Osteocyte (in vitro differentiated cells): Measurements from ENCODE around the gene SPTA1. TPM values are rescaled to one million over a fixed set of nuclear protein-coding genes. Genes with fewer than 3 reads are reported as not detected.
"Not testable (repeated sequence)": the region's sequence is repeated elsewhere in the genome, so short reads cannot be mapped to it uniquely, and the experiment has no call there.

Experiments
- DNase-seq: peaks from one replicate; pipeline ENCODE4 v3.0.0; 2021; ENCODE audit warnings: mixed read lengths; ENCODE audit not compliant: unreplicated experiment; ENCODE audit errors: extremely low spot score
- H3K27ac Mint-ChIP-seq: one replicate; pipeline ENCODE4 v1.8.0; 2021; ENCODE audit warnings: mild to moderate bottlenecking, mixed read lengths; ENCODE audit not compliant: unreplicated experiment
- H3K27me3 Mint-ChIP-seq: one replicate; pipeline ENCODE4 v1.8.0; 2021; ENCODE audit warnings: mixed read lengths; ENCODE audit not compliant: unreplicated experiment
- H3K36me3 Mint-ChIP-seq: one replicate; pipeline ENCODE4 v1.8.0; 2021; ENCODE audit warnings: mixed read lengths; ENCODE audit not compliant: unreplicated experiment
- H3K4me1 Mint-ChIP-seq: one replicate; pipeline ENCODE4 v1.8.0; 2021; ENCODE audit warnings: mixed read lengths; ENCODE audit not compliant: unreplicated experiment
- H3K4me3 Mint-ChIP-seq: one replicate; pipeline ENCODE4 v1.8.0; 2021; ENCODE audit warnings: mild to moderate bottlenecking, moderate library complexity, mixed read lengths; ENCODE audit not compliant: unreplicated experiment
- H3K9me3 Mint-ChIP-seq: one replicate; pipeline ENCODE4 v1.8.0; 2021; ENCODE audit warnings: mixed read lengths; ENCODE audit not compliant: unreplicated experiment
- total RNA-seq: library from RNA; stranded (reverse); gene quantifications from 2 replicates; pipeline ENCODE4 v1.2.1, GENCODE V29; 2021
- TF ChIP-seq, protein P1 (sequence below): fragments of 200-600 bp; sonication (generic); IDR thresholded peaks from 2 replicates; pipeline ENCODE4 v1.5.0; 2021; ENCODE audit warnings: antibody characterized with exemption, mild to moderate bottlenecking, moderate library complexity

SPTA1 gene
- total RNA-seq, 1 donor from 2014 or later: not detected

DNA sequence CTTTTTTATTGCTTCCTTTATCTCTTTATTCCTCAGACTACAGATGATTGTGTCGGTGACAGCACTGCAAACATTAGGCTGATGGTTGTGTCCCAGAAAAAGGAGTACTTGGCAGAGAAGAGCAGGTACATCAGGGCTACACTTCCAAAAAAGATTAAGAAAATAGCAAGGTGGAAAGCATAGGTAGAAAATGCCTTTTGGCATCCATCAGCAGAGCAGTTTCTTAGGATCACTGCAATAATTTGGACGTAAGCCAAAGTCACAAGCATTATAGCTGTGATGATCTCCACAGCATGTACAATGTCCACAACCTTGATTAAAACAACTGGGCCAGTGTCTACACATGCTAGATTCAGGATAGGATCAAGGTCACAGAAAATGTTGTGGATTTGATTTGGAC lies 8.1 kb upstream of the SPTA1 start:
- H3K27ac Mint-ChIP-seq: no peak overlapping the region
- no peaks in the 10 kb centered on the region for H3K27me3 Mint-ChIP-seq
- TF ChIP-seq, protein P1, sequence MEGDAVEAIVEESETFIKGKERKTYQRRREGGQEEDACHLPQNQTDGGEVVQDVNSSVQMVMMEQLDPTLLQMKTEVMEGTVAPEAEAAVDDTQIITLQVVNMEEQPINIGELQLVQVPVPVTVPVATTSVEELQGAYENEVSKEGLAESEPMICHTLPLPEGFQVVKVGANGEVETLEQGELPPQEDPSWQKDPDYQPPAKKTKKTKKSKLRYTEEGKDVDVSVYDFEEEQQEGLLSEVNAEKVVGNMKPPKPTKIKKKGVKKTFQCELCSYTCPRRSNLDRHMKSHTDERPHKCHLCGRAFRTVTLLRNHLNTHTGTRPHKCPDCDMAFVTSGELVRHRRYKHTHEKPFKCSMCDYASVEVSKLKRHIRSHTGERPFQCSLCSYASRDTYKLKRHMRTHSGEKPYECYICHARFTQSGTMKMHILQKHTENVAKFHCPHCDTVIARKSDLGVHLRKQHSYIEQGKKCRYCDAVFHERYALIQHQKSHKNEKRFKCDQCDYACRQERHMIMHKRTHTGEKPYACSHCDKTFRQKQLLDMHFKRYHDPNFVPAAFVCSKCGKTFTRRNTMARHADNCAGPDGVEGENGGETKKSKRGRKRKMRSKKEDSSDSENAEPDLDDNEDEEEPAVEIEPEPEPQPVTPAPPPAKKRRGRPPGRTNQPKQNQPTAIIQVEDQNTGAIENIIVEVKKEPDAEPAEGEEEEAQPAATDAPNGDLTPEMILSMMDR: no peak
- H3K4me1 Mint-ChIP-seq: no peaks in the 10 kb centered on the region
- no peaks in the 10 kb centered on the region for H3K9me3 Mint-ChIP-seq
- DNase-seq: no peak
- H3K36me3 Mint-ChIP-seq: no peaks in the 10 kb centered on the region
- H3K4me3 Mint-ChIP-seq: no peak overlapping the region

- TF ChIP-seq, protein P1: no peak
- Mint-ChIP-seq H3K4me3 (no peak overlapping the region), H3K27me3 (no peaks in the 10 kb centered on the region), H3K4me1 (no peaks in the 10 kb centered on the region), H3K27ac (no peak overlapping the region), H3K9me3 (no peaks in the 10 kb centered on the region), H3K36me3 (no peaks in the 10 kb centered on the region)
- no peak for DNase-seq
These were observed 5.8 kb upstream of the SPTA1 start for GRCh38 chr1:158692356-158692755.

DNA sequence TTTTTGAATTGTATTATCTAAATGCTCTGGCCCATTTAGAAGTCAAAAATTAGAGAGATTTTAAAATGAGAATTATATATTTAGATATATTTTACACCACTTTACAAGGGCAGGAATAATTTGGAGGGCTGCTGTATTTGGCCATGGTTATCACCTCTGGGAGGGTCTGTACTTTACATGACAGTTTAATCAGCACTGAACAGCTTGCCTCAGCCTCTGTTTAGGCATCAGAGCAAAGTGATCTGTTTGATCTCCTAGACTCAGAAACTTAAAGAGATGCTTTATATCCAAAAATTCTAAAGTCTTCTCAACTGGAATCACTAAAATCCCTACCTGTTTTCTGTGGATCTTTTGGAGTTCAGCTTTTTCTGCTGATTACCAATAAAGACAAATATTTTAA lies 5.4 kb upstream of the SPTA1 start:
- Mint-ChIP-seq H3K9me3 (no peaks in the 10 kb centered on the region), H3K4me3 (no peak overlapping the region), H3K36me3 (no peaks in the 10 kb centered on the region), H3K27me3 (no peaks in the 10 kb centered on the region), H3K4me1 (no peaks in the 10 kb centered on the region), H3K27ac (no peak overlapping the region)
- DNase-seq: no peak
- TF ChIP-seq, protein P1: no peak

DNA sequence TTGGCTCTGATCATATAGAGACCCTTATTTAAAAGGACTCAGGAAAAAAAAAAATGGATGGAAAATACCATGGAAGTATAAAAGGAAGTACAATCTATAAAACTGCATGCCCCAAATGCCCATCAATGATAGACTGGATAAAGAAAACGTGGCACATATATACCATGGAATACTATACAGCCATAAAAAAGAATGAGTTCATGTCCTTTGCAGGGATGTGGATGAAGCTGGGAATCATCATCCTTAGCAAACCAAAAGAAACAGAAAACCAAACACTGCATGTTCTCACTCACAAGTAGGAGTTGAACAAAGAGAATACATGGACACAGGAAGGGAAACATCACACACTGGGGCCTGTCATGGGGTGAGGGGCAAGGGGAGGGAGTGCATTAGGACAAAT lies 4.6 kb upstream of the SPTA1 start:
- not testable (repeated sequence) for H3K27me3 Mint-ChIP-seq, DNase-seq, H3K36me3 Mint-ChIP-seq, H3K27ac Mint-ChIP-seq, H3K4me3 Mint-ChIP-seq, H3K9me3 Mint-ChIP-seq, H3K4me1 Mint-ChIP-seq

DNA sequence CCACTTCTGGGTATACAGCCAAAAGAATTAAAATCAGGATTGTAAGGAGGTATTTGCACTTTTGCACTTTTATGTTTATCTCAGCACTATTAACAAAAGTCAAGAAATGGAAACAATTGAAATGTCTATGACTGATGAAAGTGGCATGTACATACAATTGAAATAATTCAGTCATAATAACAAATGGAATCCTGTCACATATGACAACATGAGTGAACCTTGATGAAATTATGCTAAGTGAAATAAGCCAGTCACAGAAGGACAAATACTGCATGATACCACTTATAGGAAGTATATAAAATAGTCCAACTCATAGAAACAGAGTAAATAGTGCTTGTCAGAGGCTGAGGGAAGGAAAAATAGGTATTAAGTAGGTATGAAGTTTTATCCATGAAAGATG lies 3.4 kb upstream of the SPTA1 start:
- no peak overlapping the region for H3K27ac Mint-ChIP-seq
- DNase-seq: no peak
- H3K4me3 Mint-ChIP-seq: no peak overlapping the region
- no peaks in the 10 kb centered on the region for H3K36me3 Mint-ChIP-seq
- no peaks in the 10 kb centered on the region for H3K4me1 Mint-ChIP-seq
- TF ChIP-seq, protein P1: no peak
- H3K27me3 Mint-ChIP-seq: no peaks in the 10 kb centered on the region
- H3K9me3 Mint-ChIP-seq: no peaks in the 10 kb centered on the region

GRCh38 chr1:158689110-158689509 lies 2.6 kb upstream of the SPTA1 start:
- DNase-seq: no peak
- H3K9me3 Mint-ChIP-seq: no peaks in the 10 kb centered on the region
- H3K27ac Mint-ChIP-seq: no peak overlapping the region
- no peaks in the 10 kb centered on the region for H3K36me3 Mint-ChIP-seq
- TF ChIP-seq, protein P1: no peak
- H3K27me3 Mint-ChIP-seq: no peaks in the 10 kb centered on the region
- no peaks in the 10 kb centered on the region for H3K4me1 Mint-ChIP-seq
- no peak overlapping the region for H3K4me3 Mint-ChIP-seq

- not testable (repeated sequence) for H3K36me3 Mint-ChIP-seq, DNase-seq, H3K27ac Mint-ChIP-seq, H3K4me1 Mint-ChIP-seq, H3K9me3 Mint-ChIP-seq, H3K27me3 Mint-ChIP-seq, H3K4me3 Mint-ChIP-seq
These were observed 1.8 kb upstream of the SPTA1 start for GRCh38 chr1:158688343-158688742.
